GM10847 (cell line): ENCODE results near the gene TOX2.

Source experiments
- POLR2A ChIP-seq: IDR thresholded peaks from 2 replicates; pipeline ENCODE4 v1.6.1; 2011; ENCODE audit not compliant: insufficient read length; ENCODE audit errors: extremely low read depth

TOX2 gene

DNA sequence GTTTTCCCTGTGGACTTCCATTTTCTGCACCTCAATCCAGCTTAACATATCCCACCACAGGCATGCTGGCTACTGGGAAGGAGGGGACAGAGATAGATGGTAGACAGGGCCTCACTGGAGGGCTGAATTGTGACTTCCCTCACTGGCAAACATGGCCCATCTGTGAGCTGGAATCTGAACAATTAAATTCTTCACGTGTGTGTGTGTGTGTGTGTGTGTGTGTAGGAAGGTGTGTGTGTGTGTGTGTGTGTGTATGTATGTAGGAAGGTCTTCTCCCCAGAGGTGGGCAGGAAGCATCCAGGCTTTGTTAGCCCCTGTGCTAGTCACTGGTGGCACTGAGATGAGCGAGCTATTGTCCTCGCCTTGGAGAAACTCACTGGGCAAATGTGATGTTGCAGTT, 5.4 kb upstream of the TOX2 start:
- TF ChIP-seq POLR2A: no peak

- TF ChIP-seq POLR2A: no peak
Observed at GRCh38 chr20:43909720-43910119, 4.9 kb upstream of the TOX2 start.

DNA sequence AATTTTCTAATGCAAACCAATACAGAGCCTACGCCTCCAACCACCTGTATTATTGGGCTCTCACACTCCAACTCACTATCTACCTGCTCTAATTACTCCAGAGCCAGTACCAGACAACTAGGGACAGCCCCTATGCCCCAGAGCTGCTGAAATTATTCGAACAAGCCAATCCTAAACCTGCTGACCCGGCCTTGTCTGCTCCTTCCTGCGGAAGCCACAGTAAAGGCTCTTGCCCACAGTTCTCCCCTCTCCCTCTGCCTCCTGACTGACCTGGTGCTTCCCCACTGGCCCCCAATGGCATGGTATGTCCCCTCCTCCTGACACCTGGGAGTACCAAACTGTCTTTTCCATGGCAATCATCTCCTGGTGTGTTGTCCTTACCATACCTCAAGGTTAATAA, 4.1 kb upstream of the TOX2 start:
- TF ChIP-seq POLR2A: no peak

- no peak for TF ChIP-seq POLR2A
Observed at GRCh38 chr20:43911066-43911465, 3.6 kb upstream of the TOX2 start.

DNA sequence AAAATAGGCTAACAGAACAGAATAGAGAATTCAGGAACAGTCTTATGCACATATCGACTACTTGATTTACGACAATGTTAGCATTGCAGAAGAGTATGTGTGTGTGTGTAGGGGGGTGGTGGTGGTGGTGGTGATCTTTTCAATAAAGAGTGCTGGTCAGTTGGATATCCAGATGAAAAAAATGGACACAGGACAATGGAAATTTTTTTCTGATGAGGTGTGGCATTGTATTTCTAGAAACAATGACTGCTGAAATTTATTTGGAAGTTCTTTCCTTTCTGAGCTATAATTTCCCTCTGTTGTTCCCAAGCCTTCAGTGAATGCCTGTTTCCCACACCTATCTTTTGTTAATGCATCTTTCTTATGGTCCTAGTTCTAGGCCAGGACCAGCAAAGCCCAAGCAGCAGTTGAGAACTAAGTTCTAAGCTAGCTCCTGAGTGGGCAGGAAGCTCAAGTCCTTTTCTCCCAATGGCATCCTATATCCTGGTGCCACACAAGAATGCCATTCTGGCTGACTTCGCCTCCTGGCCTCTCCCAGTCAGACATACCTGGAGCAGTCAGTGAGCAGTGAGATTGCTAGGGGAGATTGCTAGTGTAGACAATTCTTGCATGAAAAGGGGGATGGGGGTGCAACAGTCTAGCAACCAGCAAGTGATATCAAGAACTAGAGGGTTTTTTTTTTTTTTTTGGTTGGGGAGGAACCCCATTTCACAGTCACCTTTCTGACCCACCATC, 1.2 kb upstream of the TOX2 start:
- no peak for TF ChIP-seq POLR2A

- TF ChIP-seq POLR2A: no peak
Observed at GRCh38 chr20:43915211-43916072, 790 bp downstream of the TOX2 start.

- TF ChIP-seq POLR2A: no peak
Observed at GRCh38 chr20:43916073-43916880, 1.6 kb downstream of the TOX2 start.

- no peak for TF ChIP-seq POLR2A
Observed at GRCh38 chr20:43916881-43917371, 2.3 kb downstream of the TOX2 start.

DNA sequence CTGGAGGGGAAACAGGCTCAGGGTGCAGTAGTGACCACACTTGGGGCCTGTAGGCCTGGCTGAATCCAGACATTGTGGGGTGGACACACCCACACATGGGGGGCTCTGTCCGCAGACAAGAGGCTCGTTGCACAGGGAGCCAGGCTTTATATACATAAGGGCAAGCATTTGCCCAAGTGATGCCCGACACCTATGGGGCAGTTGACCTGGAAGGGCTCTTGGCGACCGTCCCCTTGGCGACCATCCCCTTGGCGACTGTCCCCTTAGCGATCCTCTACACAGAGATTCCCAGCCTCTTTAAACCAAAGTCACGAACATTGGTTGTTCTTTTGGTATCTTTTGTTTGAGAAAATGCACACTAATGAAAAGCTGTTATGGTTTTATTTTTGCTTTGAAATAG, 2.7 kb downstream of the TOX2 start:
- no peak for TF ChIP-seq POLR2A

DNA sequence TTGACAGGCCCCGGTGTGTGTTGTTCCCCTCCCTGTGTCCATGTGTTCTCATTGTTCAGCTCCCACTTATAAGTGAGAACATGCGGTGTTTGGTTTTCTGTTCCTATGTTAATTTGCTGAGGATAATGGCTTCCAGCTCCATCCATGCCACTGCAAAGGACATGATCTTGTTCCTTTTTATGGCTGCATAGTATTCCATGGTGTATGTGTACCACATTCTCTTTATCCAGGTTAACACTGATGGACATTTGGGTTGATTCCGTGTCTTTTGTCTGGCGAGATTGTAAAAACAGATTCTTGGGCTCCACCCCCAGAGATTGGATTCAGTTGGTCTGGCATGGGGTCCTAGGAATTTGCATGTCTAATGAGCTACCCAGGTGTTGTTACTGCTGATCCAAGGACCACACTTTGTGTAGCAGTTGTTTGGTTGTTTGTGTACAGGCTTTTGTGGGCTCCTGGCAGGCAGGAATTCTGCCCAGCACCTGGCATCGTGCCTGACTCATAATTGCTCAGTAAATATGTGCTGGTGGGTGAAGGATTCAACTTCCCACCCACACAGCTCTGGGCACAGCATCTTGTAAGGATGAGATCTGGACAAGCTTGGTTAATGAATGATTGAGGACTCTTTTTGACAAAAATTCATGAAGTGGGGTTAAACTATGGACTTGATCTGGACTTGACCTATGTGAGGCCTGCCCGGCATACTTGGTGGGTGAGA, 5.2 kb downstream of the TOX2 start:
- TF ChIP-seq POLR2A: no peak

DNA sequence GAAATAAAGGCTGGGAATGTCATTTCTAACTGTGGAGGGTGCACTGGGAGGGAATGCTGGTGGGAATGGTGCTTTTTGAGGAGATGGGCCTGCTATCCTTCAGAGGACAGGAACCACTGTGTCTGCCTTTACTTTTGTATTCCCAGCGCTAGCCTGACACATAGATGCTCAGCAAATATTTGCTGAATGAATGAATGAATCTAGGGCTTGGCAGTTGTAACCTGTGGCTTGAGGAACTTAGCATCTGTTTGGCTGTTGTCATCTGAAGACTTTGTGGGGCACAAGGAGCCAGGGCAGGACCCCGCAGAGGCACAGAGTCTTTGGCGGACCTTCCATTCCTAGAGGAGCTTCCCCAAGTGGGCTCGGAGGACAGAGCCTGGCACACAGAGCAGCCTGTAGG, 6.1 kb downstream of the TOX2 start:
- TF ChIP-seq POLR2A: no peak

GRCh38 chr20:43921227-43921780, 6.7 kb downstream of the TOX2 start:
- TF ChIP-seq POLR2A: no peak

- TF ChIP-seq POLR2A: no peak
Observed at GRCh38 chr20:43922614-43923013, 8.0 kb downstream of the TOX2 start.

DNA sequence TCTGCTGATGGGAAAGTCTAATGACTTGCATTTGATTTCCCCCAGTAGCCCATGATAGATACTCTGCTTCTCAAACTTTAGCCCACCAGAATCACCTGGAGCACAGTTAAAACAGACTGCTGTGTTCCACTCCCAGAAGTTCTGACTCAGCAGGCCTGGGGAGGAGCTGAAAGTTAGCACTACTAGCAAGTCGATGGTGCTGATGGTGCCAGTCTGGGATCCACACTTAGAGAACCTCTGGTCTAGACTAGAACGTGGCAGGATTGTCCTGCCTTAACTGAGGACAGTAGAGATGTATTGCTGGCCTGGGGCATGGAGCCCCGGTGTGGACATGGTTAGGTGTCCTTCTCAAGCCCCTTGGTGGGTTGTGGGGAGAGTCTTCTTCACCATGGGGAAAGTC, 8.7 kb downstream of the TOX2 start:
- no peak for TF ChIP-seq POLR2A

- no peak for TF ChIP-seq POLR2A
Observed at GRCh38 chr20:43923917-43924316, 9.3 kb downstream of the TOX2 start.

DNA sequence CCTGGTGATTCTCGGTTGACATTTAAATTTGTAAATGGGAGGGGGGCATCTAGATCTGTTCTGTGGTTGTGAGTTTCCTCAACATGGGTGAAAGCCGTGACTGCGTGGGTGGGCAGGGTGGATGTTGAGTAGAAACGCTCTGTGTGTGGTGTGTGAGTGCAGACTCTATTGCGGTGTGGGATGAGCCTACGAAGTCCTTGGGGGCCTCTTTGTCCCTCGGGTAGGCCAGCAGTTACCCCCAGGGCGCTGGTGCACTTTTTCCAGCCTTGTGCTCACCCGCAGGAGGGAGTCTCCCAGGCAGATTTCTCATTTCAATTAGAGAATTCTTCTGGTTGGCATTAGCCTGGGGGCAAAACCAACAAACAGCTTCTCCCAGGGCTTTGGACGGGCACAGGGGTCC, 10.6 kb downstream of the TOX2 start:
- no peak for TF ChIP-seq POLR2A
